ENCODE measurements around the gene RAD51B. TPM values are rescaled to one million over a fixed set of nuclear protein-coding genes. Genes with fewer than 3 reads are reported as not detected.
A peak's percentile ranks its signal among the peaks of the same experiment; 100 is the strongest.
"Not testable (repeated sequence)": the region's sequence is repeated elsewhere in the genome, so short reads cannot be mapped to it uniquely, and the experiment has no call there.

Gene RAD51B
- total RNA-seq, 4 donors from 2014 or later = 19.6 to 39.7 (median 25.4) TPM

DNA sequence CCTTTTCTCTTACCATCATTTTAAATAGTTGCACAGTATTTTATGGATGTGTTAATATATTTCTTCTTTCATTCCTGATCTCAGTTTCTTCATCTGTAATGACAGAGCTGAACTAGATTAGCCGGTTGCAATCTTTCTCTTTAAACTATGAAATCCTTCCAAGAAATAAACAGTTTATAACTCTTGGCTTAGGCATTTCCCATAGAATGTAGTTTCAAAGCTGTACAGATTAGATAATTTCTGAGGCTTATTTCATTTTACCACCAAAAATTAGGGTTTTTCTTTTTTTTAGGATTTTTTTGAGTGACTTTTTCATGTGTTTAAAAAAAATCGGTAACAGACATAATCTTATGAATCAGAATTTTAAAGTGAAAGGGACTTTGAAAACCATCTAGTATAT lies 144.0 kb downstream of the RAD51B start:
- H3K36me3 ChIP-seq = no peaks in the 10 kb centered on the region
- no peaks in the 10 kb centered on the region for H3K27me3 ChIP-seq
- no peak overlapping the region for H3K4me3 ChIP-seq
- H3K27ac ChIP-seq = peak overlapping the region; percentile 80
- TF ChIP-seq POLR2A (IDR thresholded peaks at IDR 0.05) (no peak), EP300 (IDR thresholded peaks at IDR 0.05) (no peak), POLR2AphosphoS5 (IDR thresholded peaks at IDR 0.05) (no peak)
- TF ChIP-seq, protein P1, sequence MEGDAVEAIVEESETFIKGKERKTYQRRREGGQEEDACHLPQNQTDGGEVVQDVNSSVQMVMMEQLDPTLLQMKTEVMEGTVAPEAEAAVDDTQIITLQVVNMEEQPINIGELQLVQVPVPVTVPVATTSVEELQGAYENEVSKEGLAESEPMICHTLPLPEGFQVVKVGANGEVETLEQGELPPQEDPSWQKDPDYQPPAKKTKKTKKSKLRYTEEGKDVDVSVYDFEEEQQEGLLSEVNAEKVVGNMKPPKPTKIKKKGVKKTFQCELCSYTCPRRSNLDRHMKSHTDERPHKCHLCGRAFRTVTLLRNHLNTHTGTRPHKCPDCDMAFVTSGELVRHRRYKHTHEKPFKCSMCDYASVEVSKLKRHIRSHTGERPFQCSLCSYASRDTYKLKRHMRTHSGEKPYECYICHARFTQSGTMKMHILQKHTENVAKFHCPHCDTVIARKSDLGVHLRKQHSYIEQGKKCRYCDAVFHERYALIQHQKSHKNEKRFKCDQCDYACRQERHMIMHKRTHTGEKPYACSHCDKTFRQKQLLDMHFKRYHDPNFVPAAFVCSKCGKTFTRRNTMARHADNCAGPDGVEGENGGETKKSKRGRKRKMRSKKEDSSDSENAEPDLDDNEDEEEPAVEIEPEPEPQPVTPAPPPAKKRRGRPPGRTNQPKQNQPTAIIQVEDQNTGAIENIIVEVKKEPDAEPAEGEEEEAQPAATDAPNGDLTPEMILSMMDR (IDR thresholded peaks at IDR 0.05) = no peak
- peaks cover 47% of the 10 kb centered on the region for H3K4me1 ChIP-seq
- 25% methylated on average over 2 of the region's 2 CpGs for WGBS
- no peak for DNase-seq (ENCODE audit: low spot score in 2 of 2)
- H3K9me3 ChIP-seq = no peaks in the 10 kb centered on the region

DNA sequence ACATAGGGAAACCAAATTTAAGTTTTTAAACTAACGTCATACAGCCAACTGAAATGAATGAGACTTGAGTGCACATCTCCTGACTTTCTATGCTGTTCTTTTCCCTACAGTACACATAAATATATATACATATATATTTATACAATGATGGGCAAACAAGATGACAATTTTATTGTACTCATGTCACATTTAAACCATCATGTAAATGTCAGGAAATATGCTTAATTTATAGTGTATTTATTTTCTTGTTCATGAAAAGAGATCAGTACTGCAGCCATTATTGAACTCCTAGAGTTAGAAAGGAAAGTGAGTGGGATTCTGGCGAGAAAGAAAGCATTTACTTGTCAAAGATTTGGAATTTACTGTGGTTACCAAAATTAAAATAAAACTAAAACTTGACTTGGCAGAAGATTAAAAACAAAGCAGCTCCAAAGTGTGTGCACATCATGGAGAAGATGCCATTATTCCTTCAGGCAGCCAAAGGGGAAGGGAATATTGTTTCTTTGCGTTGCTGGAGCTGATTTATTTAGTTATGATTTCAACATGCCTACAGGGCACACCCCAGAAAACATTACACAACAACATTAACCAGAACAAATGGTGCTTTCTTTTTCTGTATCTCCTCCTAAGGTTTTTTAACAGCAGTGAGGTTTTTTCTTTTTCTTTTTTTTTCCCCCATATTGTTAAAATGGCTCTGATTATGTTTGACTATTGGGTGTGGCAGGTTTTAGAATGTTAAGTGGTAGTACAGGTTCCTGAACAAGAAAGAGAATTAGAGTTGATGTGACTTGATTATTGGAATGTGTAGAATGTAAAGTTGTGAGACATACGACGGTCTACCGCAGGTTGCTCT lies 144.6 kb downstream of the RAD51B start:
- Histone ChIP-seq H3K36me3 (no peaks in the 10 kb centered on the region), H3K4me3 (no peak overlapping the region), H3K27ac (peak overlapping the region; percentile 80), H3K4me1 (peaks cover 47% of the 10 kb centered on the region), H3K9me3 (no peaks in the 10 kb centered on the region), H3K27me3 (no peaks in the 10 kb centered on the region)
- no peak for TF ChIP-seq EP300 (IDR thresholded peaks at IDR 0.05)
- peak in 2 of 3 donors; percentile 59 to 65 for TF ChIP-seq POLR2AphosphoS5 (IDR thresholded peaks at IDR 0.05)
- no peak for TF ChIP-seq POLR2A (IDR thresholded peaks at IDR 0.05)
- DNase-seq (ENCODE audit: low spot score in 2 of 2) = no peak
- 31% methylated on average over 6 of the region's 6 CpGs for WGBS

DNA sequence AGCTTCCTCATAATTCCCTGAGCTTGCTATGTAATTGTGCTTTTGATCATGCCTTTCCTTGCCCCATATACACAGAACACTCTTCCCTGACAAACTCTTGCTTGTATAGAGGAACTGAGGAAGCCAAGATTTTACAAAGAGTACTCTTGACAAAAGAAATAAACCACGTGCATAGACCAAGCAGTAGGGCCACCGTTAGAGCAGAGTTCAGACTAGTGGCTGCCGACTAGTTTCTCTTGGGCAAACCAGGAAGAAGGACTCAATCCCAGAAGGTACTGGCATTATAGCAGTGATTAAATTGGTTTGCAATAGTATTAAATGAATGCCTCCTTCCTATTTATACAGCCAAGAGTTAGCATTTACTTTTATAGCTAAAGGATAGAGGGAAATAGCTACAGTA lies 146.1 kb downstream of the RAD51B start:
- H3K4me1 ChIP-seq = peaks cover 47% of the 10 kb centered on the region
- DNase-seq (ENCODE audit: low spot score in 2 of 2) = no peak
- H3K27me3 ChIP-seq = no peaks in the 10 kb centered on the region
- 81% methylated on average over 3 of the region's 3 CpGs for WGBS
- H3K36me3 ChIP-seq = no peaks in the 10 kb centered on the region
- H3K27ac ChIP-seq = peak overlapping the region; percentile 80
- no peak overlapping the region for H3K4me3 ChIP-seq
- H3K9me3 ChIP-seq = no peaks in the 10 kb centered on the region
- TF ChIP-seq, protein P1 (IDR thresholded peaks at IDR 0.05) = no peak
- TF ChIP-seq EP300 (IDR thresholded peaks at IDR 0.05) (no peak), POLR2AphosphoS5 (IDR thresholded peaks at IDR 0.05) (no peak), POLR2A (IDR thresholded peaks at IDR 0.05) (no peak)

DNA sequence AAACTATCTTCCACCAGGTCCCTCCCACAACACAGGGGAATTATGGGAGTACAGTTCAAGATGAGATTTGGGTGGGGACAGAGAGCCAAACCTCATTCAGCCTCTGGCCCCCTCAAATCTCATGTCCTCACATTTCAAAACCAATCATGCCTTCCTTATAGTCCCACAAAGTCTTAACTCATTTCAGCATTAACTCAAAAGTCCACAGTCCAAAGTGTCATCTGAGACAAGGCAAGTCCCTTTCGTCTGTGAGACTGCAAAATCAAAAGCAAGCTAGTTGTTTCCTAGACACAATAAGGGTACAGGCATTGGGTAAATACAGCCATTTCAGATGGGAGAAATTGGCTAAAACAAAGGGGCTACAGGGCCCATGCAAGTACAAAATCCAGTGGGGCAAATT lies 147.6 kb downstream of the RAD51B start:
- 100% methylated on average over 1 of the region's 1 CpG for WGBS
- Histone ChIP-seq H3K4me3 (no peak overlapping the region), H3K4me1 (peaks cover 52% of the 10 kb centered on the region), H3K27ac (no peak overlapping the region), H3K9me3 (no peaks in the 10 kb centered on the region), H3K36me3 (no peaks in the 10 kb centered on the region), H3K27me3 (no peaks in the 10 kb centered on the region)
- no peak for TF ChIP-seq POLR2AphosphoS5 (IDR thresholded peaks at IDR 0.05)
- TF ChIP-seq, protein P1 (IDR thresholded peaks at IDR 0.05) = no peak
- TF ChIP-seq POLR2A (IDR thresholded peaks at IDR 0.05) = no peak
- TF ChIP-seq EP300 (IDR thresholded peaks at IDR 0.05) = no peak
- no peak for DNase-seq (ENCODE audit: low spot score in 2 of 2)

DNA sequence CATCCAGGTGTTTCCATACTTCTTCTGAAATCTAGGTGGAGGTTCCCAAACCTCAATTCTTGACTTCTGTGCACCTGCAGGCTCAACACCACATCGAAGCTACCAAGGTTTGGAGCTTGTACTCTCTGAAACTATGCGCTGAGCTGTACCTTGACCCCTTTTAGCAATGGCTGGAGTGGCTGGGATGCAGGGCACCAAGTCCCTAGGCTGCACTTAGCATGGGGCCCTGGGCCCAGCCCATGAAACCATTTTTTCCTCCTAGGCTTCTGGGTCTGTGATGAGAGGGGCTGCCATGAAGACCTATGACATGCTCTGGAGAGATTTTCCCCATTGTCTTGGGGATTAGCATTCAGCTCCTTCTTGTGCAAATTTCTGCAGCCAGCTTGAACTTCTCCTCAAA lies 148.4 kb downstream of the RAD51B start:
- H3K36me3 ChIP-seq; H3K27ac ChIP-seq; H3K9me3 ChIP-seq; H3K27me3 ChIP-seq; H3K4me3 ChIP-seq; DNase-seq (ENCODE audit: low spot score in 2 of 2): not testable (repeated sequence)
- WGBS = 100% methylated on average over 2 of the region's 2 CpGs
- peaks cover 49% of the 10 kb centered on the region for H3K4me1 ChIP-seq

DNA sequence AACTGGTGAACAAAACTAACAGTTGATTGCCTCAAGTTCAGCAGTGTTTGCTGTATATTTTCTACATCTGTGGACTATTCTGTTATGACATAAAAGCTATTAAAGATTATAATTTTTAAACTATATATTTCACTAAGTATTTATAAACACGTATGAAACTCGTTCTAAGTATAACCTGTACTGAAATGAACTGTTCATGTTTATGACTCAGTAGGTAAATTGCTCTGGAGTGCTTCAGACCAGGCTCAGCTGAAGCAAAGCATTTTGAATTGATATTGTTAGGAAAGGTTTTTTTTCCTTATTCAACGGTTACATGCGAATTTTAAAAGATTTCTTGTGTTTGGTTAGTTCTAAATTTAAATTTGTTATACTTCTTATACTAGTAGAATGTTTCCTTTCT lies 151.3 kb downstream of the RAD51B start:
- peaks cover 24% of the 10 kb centered on the region for H3K4me1 ChIP-seq
- H3K4me3 ChIP-seq = no peak overlapping the region
- no peaks in the 10 kb centered on the region for H3K36me3 ChIP-seq
- WGBS = 59% methylated on average over 4 of the region's 4 CpGs
- DNase-seq (ENCODE audit: low spot score in 2 of 2) = no peak
- H3K27me3 ChIP-seq = no peaks in the 10 kb centered on the region
- H3K9me3 ChIP-seq = no peaks in the 10 kb centered on the region
- no peak overlapping the region for H3K27ac ChIP-seq
- TF ChIP-seq POLR2A (IDR thresholded peaks at IDR 0.05) (no peak), EP300 (IDR thresholded peaks at IDR 0.05) (no peak), POLR2AphosphoS5 (IDR thresholded peaks at IDR 0.05) (no peak)
- TF ChIP-seq, protein P1 (IDR thresholded peaks at IDR 0.05) = no peak
